IPS-NIHi11 (cell line): ENCODE data around the gene GRIK4.
"Not testable (repeated sequence)": the region's sequence is repeated elsewhere in the genome, so short reads cannot be mapped to it uniquely, and the experiment has no call there.

Experiments
- DNase-seq: peaks from one replicate; pipeline ENCODE4 v3.0.0; 2012; ENCODE audit warnings: mixed read lengths, low spot score

The GRIK4 gene

GRCh38 chr11:120781486-120782120 lies 270.1 kb downstream of the GRIK4 start:
- no peak for DNase-seq

- DNase-seq = no peak
Observed at GRCh38 chr11:120784566-120785251, 273.2 kb downstream of the GRIK4 start.

GRCh38 chr11:120785576-120785975 lies 274.0 kb downstream of the GRIK4 start:
- DNase-seq = no peak

GRCh38 chr11:120786206-120786735 lies 274.7 kb downstream of the GRIK4 start:
- no peak for DNase-seq

GRCh38 chr11:120787224-120787623 lies 275.7 kb downstream of the GRIK4 start:
- DNase-seq = not testable (repeated sequence)

GRCh38 chr11:120789391-120789790 lies 277.8 kb downstream of the GRIK4 start:
- DNase-seq = no peak

GRCh38 chr11:120792306-120792705 lies 280.8 kb downstream of the GRIK4 start:
- no peak for DNase-seq

GRCh38 chr11:120793150-120793549 lies 281.6 kb downstream of the GRIK4 start:
- DNase-seq = no peak

- no peak for DNase-seq
Observed at GRCh38 chr11:120793806-120794479, 282.4 kb downstream of the GRIK4 start.

GRCh38 chr11:120794748-120795147 lies 283.2 kb downstream of the GRIK4 start:
- DNase-seq = no peak

- DNase-seq = no peak
Observed at GRCh38 chr11:120795185-120795584, 283.6 kb downstream of the GRIK4 start.

GRCh38 chr11:120797143-120797542 lies 285.6 kb downstream of the GRIK4 start:
- no peak for DNase-seq

GRCh38 chr11:120798854-120799253 lies 287.3 kb downstream of the GRIK4 start:
- DNase-seq = peak; percentile 42

GRCh38 chr11:120800206-120800605 lies 288.7 kb downstream of the GRIK4 start:
- DNase-seq = no peak

GRCh38 chr11:120801801-120802689 lies 290.5 kb downstream of the GRIK4 start:
- peak; percentile 86 for DNase-seq

GRCh38 chr11:120805960-120806555 lies 294.5 kb downstream of the GRIK4 start:
- DNase-seq = no peak

GRCh38 chr11:120807414-120808150 lies 296.0 kb downstream of the GRIK4 start:
- peak; percentile 75 for DNase-seq

GRCh38 chr11:120808616-120809050 lies 297.1 kb downstream of the GRIK4 start:
- DNase-seq = no peak

- DNase-seq = no peak
Observed at GRCh38 chr11:120810251-120810650, 298.7 kb downstream of the GRIK4 start.

- no peak for DNase-seq
Observed at GRCh38 chr11:120811199-120811598, 299.7 kb downstream of the GRIK4 start.

- no peak for DNase-seq
Observed at GRCh38 chr11:120811731-120812130, 300.2 kb downstream of the GRIK4 start.
